ENCODE measurements around the gene SLC4A2.
A peak's percentile ranks its signal among the peaks of the same experiment; 100 is the strongest.
"Not testable (repeated sequence)": the region's sequence is repeated elsewhere in the genome, so short reads cannot be mapped to it uniquely, and the experiment has no call there.

SLC4A2 gene, protein sequence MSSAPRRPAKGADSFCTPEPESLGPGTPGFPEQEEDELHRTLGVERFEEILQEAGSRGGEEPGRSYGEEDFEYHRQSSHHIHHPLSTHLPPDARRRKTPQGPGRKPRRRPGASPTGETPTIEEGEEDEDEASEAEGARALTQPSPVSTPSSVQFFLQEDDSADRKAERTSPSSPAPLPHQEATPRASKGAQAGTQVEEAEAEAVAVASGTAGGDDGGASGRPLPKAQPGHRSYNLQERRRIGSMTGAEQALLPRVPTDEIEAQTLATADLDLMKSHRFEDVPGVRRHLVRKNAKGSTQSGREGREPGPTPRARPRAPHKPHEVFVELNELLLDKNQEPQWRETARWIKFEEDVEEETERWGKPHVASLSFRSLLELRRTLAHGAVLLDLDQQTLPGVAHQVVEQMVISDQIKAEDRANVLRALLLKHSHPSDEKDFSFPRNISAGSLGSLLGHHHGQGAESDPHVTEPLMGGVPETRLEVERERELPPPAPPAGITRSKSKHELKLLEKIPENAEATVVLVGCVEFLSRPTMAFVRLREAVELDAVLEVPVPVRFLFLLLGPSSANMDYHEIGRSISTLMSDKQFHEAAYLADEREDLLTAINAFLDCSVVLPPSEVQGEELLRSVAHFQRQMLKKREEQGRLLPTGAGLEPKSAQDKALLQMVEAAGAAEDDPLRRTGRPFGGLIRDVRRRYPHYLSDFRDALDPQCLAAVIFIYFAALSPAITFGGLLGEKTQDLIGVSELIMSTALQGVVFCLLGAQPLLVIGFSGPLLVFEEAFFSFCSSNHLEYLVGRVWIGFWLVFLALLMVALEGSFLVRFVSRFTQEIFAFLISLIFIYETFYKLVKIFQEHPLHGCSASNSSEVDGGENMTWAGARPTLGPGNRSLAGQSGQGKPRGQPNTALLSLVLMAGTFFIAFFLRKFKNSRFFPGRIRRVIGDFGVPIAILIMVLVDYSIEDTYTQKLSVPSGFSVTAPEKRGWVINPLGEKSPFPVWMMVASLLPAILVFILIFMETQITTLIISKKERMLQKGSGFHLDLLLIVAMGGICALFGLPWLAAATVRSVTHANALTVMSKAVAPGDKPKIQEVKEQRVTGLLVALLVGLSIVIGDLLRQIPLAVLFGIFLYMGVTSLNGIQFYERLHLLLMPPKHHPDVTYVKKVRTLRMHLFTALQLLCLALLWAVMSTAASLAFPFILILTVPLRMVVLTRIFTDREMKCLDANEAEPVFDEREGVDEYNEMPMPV

DNA sequence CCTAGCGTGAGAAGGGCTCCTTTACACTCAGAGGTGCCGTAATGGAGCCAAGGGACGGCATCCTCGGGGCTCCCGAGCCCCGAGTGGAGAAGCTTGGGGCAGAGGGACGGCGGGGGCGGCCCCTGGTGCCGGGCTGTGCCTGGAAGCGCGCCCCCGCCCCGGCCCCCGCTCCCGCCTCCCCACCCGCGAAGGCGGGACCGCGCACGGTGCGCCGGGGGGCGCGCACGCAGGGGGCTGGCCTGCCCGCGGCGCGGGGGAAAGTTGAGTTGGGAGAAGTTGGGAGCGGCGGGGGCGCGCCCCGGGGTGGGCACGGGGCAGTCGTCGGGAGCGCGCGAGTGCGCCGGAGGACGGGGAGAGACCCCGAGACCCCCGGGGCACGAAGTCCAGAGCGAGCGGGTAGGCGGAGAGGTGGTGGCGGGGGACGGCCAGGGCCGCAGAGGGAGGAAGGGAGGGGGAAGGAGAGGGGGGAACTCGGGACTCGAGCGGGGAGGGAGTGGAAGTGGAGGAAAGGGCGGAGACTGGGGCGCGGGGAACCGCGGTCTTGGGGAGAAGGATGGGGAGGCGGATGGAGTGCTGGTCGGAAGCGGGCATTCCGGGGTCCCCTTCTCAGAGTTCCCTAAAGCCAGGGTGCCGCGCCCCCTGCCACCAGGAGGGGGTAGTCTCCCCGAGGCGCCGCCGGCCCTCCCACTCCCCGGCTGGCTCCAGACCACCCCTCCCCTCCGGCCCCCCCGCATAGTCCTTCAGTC, at the start of gene SLC4A2:
TSS of gene SLC4A2 (plus strand) at position 223 of the 746 bp plus-strand sequence. CDS start 2,399 bp downstream, outside the sequence.
- DNase-seq (ENCODE audit: low read depth in 2 of 2, low spot score in 1 of 2): no peak

DNA sequence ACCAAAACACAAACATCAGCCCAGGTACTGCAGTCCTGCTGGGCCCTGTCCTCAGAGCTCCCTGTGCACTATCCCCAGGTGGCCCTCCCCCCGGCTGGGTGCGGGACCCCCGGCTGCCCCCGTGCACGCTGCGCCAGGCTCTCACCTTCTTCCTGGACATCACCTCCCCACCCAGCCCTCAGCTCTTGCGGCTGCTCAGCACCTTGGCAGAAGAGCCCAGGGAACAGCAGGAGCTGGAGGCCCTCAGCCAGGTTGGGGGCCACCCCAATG, 49.4 kb upstream of the SLC4A2 start:
- DNase-seq (ENCODE audit: low read depth in 2 of 2, low spot score in 1 of 2): no peak

DNA sequence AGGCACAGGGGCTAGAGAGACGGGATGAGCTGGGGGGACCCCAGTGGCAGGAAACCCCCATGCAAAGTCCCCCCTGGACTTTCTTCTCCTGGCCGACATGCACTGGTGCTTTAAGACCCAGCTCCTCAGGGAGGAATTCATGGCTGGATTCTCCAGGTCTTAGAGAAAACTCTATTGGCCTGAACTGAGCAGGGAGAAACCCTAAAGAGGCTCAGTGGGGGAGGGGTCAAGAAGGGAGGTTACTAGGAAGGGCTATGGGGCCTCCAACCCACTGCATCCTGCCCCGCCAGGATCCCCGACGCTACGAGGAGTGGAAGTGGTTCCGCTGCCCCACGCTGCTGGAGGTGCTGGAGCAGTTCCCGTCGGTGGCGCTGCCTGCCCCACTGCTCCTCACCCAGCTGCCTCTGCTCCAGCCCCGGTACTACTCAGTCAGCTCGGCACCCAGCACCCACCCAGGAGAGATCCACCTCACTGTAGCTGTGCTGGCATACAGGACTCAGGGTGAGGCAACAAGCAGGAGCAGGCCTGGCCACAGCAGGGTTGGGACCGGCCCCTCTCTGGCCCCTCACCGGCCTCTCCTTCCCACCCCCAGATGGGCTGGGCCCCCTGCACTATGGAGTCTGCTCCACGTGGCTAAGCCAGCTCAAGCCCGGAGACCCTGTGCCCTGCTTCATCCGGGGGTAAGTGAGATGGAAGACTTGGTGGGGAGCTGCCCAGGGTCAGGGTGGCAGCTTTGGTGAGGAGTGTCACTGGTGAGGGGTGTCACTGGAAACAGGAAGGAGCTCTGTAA, 48.9 kb upstream of the SLC4A2 start:
- no peak for DNase-seq (ENCODE audit: low read depth in 2 of 2, low spot score in 1 of 2)

DNA sequence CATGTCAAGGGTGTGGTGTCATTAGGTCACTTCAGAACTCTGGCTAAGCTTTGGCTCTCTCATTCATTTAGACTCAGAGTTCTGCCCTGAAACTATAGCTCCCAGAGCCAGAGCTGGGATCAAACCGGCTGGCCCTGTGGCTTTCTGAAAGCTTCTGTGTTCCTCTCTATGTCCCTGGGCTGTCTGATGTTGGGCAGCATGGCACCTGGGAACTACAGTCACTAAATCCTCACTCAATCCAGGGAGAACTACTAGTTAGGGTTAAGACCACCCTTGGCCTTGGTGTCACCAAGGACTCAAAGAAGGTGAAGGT, 48.3 kb upstream of the SLC4A2 start:
- no peak for DNase-seq (ENCODE audit: low read depth in 2 of 2, low spot score in 1 of 2)

DNA sequence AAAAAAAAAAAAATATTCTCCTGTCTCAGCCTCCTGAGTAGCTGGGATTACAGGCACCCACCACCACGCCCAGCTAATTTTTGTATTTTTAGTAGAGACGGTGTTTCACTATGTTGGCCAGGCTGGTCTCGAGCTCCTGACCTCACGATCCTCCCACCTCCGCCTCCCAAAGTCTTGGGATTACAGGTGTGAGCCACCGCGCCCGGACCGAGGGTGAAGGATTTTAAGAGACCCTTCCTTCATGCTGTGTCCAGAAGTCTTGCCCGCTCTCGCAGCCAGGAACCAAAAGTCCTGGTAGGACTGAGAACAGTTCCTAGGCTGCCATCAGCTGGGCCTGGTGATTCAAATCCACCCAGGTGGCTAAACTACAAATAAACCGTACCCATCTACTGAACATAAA, 47.8 kb upstream of the SLC4A2 start:
- DNase-seq (ENCODE audit: low read depth in 2 of 2, low spot score in 1 of 2): not testable (repeated sequence)

DNA sequence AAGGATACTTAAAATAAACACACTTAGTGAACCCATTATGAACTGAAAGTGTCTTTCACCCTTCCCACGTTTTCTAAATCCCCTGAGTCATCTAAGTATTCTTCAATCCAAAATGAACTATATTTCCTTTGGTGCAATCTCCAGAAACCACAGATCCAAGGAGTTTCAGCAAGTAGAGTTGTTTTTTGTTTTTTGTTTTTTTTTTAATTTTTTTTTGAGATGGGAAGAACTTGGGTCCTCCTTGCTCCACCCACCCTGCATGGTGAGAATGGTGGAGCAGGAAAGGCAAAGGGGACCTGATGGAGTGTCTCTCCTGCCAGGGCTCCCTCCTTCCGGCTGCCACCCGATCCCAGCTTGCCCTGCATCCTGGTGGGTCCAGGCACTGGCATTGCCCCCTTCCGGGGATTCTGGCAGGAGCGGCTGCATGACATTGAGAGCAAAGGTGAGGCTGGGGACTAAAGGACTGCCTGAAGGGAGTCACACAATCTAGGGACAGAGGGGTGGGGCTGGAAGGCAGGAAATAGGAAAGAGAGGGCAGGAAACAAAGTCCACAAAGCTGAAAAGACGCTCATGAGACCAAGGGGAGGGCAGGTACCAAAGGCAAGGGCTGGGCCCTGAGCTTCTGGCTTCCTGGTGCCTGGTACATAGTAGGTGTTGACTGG, 47.2 kb upstream of the SLC4A2 start:
- no peak for DNase-seq (ENCODE audit: low read depth in 2 of 2, low spot score in 1 of 2)

DNA sequence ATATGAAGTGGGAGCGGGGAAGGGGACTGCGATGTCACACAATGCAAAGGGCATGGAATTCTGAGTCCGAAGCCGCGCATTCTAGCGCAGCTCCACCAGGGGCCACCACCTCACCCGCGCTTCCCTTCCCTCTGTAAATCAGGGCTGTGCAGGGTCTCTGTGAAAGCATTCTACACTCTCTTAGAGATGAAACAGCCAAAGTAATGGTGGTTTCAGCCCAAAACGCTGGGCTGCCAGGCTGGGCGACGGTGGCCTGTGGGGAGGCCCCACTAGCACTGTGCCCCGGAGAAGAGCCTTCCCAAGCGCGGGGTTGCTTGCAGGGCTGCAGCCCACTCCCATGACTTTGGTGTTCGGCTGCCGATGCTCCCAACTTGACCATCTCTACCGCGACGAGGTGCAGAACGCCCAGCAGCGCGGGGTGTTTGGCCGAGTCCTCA, 46.5 kb upstream of the SLC4A2 start:
- DNase-seq (ENCODE audit: low read depth in 2 of 2, low spot score in 1 of 2): no peak

DNA sequence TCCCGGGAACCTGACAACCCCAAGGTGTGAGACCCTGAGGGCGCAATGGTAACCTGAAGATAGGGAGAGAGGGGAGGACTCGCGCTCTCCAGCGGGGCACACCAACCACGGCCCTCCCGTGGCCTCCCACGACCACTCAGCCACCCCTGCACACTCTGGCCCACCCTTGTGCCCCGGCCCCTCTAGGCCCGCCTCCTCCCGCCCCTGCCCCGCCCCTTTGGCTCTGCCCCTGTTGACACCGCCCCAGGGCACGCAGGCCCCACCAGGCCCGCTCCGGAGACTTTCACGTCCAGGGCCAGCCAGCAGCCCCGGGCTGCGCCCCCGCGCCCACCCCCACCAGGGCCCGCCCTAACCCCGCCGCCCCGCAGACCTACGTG, 46.0 kb upstream of the SLC4A2 start:
- no peak for DNase-seq (ENCODE audit: low read depth in 2 of 2, low spot score in 1 of 2)

DNA sequence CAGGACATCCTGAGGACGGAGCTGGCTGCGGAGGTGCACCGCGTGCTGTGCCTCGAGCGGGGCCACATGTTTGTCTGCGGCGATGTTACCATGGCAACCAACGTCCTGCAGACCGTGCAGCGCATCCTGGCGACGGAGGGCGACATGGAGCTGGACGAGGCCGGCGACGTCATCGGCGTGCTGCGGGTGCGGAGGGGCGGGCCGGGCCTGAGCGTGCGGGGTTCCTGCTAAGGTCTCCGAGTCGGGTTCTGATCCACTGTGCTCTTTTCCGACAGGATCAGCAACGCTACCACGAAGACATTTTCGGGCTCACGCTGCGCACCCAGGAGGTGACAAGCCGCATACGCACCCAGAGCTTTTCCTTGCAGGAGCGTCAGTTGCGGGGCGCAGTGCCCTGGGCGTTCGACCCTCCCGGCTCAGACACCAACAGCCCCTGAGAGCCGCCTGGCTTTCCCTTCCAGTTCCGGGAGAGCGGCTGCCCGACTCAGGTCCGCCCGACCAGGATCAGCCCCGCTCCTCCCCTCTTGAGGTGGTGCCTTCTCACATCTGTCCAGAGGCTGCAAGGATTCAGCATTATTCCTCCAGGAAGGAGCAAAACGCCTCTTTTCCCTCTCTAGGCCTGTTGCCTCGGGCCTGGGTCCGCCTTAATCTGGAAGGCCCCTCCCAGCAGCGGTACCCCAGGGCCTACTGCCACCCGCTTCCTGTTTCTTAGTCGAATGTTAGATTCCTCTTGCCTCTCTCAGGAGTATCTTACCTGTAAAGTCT, 45.5 kb upstream of the SLC4A2 start:
- DNase-seq (ENCODE audit: low read depth in 2 of 2, low spot score in 1 of 2): peak; percentile 66 to 78

DNA sequence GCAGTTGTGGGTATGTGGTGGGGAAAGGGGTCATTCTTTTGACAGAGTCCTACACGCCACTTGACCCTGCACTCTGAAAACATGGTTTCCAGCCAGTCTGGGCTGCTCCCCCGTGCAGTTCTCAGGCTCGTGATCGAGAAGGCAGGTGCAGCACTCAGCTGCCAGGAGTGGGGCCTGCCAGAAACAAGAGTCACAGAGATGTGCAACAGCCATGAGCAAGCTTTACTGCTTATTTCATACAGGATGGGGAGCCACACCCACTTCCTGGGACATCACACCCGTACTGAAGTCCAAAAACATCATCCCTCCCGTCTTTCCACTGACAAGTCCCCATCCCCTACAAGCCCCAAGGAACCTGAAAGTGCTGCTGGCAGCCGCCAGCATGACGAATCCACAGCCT, 44.4 kb upstream of the SLC4A2 start:
- DNase-seq (ENCODE audit: low read depth in 2 of 2, low spot score in 1 of 2): no peak

DNA sequence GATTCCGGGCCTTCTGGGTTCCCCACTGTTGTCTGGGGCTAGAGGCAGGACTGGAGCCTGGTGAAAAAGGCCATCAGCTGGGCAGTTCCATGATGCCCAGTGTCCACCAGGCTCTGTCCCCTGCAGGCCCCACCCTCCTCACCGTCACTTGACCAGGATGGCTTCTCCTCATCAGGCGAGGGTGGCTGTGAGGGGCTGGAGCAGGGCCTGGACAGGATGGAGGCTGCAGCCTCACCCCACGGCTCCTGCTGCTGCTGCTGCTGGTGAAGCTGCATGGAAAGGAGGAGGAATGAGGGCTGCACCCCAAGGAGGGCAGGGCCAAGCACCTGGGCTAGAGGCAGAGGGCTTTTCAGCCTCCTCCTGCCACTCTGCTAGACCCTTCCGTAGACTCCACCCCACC, 43.4 kb upstream of the SLC4A2 start:
- DNase-seq (ENCODE audit: low read depth in 2 of 2, low spot score in 1 of 2): no peak

DNA sequence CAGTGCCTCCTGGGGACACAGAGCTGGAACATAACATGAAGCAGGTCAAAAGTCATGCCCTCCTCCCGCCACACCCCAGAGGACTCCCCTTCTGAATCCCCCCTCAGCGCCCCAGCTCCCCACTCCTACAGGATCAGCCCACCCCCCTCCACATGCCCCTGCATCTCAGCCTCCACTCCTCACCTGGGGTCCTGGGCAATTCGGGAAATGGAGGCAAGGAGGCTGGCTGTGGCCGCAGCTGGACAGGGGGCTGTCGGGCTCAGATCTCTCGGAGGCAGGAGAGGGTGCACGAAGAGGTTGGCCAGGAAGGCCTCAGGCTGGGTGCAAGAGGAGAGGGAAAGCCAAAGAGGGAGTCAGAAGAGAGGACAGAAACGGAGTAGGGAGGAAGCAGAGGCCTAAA, 42.9 kb upstream of the SLC4A2 start:
- DNase-seq (ENCODE audit: low read depth in 2 of 2, low spot score in 1 of 2): no peak

DNA sequence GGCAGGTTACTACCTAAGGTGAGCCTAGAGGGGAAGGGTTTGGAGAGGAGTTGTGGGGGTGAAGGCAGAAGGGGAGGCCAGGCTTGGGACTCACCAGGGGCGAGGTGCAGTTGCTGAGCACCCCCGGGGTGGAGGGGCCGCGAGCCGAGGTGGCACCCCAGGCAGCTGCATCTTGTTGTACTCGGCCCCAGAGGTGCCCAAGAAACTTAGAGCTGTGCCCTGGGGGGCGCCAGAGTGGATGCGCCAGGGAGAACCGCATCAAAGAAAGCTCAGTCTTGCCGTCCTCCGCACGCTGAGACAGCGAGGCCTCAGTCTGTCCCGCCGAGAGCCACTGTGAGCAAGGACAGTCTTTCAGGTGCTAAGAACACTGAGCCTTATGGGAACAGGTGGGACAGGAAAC, 42.4 kb upstream of the SLC4A2 start:
- DNase-seq (ENCODE audit: low read depth in 2 of 2, low spot score in 1 of 2): no peak

DNA sequence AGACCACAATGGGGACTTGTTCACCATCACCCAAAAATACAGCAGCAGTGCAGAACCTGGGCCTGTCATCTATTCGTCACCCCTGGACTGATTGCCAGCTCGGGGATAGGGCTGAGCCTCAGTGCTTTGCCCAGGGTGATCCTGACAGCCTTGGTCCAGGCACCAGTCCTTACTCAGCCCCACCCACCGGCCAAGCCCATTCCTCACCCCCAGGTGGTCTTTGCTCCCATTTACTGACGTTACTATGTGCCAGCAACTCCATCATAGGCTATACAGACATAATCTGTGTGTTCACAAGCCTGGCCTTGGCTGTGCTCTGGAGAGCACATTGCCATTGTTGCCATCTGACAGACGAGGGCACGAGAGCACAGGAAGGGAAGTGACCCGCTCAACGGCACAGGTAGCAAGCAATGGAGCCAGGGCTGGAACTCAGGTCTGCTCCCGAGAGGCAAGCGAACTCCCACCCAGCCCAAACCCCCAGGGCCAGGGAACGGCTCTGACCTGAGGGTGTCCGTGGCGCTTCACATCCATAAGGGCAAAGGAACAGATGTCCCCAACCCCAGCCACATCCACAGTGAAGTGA, 41.9 kb upstream of the SLC4A2 start:
- no peak for DNase-seq (ENCODE audit: low read depth in 2 of 2, low spot score in 1 of 2)

DNA sequence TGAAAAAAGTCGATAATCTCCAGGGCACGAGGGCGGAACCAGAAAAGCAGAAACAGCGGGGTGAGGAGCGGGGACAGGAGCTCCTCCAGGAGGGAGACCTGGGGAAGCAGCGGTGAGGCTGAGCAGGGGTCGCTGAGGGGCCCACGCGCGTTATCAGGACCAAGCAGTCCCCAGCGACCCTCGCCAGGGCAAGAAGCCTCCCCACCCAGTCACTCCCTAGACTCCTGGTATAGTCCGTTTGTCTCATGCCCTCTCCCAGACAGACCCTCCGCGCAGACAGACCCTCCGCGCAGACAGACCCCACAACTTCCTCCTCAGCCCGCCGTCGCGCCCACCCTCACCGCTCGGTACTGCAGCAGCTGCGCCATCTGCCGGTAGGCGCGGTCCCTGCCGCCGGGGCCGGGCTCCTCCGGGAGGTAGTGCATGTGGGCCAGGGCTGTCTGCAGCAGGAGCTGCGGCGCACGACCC, 41.4 kb upstream of the SLC4A2 start:
- DNase-seq (ENCODE audit: low read depth in 2 of 2, low spot score in 1 of 2): peak; percentile 62 to 71

DNA sequence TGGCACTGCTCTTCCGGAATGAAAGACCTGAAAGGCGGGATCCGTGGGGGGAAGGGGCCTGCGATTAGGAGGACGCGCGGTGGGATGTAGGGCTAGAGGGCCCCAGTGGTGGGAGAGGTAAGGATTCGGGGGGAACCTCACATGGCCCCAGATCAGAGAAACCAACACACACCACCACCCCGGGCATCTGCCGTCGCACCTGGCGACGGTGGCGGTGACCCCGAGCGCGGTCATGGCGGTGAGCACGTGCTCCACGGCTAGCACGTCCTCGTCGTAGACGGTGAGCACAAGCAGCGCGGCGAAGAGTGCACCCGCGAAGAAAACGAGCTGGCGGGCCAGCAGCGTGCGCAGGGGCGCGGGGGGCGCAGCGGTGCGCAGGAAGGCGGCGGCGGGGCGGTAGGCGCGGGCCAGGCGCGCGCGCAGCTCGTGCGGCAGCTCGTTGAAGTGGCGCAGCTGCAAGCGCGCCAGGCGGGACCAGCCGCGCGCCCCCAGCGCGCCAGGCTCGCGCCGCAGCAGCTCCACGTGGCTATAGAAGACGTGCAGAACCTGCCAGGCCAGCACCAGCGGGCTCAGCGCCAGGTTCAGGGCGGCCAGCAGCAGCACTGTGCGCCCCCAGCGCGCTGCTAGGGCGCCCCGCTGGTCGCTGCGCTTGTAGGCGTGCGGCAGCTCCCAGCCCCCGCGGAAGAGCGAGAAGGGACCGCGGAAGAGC, 40.8 kb upstream of the SLC4A2 start:
- no peak for DNase-seq (ENCODE audit: low read depth in 2 of 2, low spot score in 1 of 2)

DNA sequence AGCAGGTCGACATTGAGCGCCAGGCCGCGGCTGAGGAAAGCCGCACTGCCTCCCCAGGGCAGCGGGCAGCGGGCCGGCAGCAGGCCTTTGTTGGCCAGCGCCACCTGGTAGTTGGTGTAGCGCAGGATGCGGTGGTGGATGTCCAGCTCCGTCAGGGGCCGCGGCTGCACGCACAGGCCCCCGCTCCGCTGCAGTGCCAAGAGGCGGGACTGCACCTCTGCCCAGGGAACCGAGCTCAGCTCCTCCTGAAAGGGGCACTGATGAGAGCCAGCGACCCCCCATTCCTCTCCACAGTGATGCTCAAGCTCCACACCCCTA, 40.3 kb upstream of the SLC4A2 start:
- DNase-seq (ENCODE audit: low read depth in 2 of 2, low spot score in 1 of 2): no peak

DNA sequence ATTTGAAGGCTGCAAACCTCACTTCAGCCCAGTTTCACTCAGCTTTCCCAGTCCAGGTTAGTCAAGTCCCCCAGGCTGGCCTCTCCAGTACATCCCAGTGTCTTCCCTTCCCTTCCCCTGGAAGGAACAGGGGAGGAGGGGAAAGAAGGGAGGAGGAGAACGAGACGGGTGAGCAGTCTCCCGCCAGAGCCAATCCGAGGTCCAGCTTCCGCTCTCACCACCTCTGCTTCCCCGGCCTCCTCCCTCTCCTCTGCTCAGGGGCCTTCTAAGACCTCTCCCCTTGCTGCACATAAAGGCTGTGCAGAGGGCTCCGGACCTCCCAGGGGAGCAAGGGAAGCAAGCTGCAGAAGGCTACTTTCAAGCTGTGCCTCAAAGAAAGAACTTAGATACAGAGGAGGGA, 39.2 kb upstream of the SLC4A2 start:
- no peak for DNase-seq (ENCODE audit: low read depth in 2 of 2, low spot score in 1 of 2)
